Loucy (cell line): ENCODE measurements around the gene ABHD14A.

Source experiments
- H2AFZ ChIP-seq: fragments of 200-600 bp; sonication (generic); 2 replicates; pipeline ENCODE4 v1.6.0; 2016; ENCODE audit warnings: antibody characterized with exemption, mild to moderate bottlenecking, low read length, moderate library complexity
- H3F3A ChIP-seq: fragments of 200-600 bp; 2 replicates; pipeline ENCODE4 v1.6.0; 2016; ENCODE audit warnings: antibody characterized with exemption, low read depth, mild to moderate bottlenecking
- H3K27me3 ChIP-seq: fragments of 200-600 bp; sonication (generic); 2 replicates; pipeline ENCODE4 v1.6.1; 2014; ENCODE audit warnings: low read length, mild to moderate bottlenecking; ENCODE audit not compliant: insufficient read depth, poor library complexity, severe bottlenecking
- H3K36me3 ChIP-seq: fragments of 200-600 bp; sonication (generic); 2 replicates; pipeline ENCODE4 v1.6.1; 2016; ENCODE audit warnings: low read length; ENCODE audit not compliant: insufficient read depth
- H3K4me1 ChIP-seq: fragments of 200-600 bp; sonication (generic); 2 replicates; pipeline ENCODE4 v1.5.1; 2014; ENCODE audit warnings: low read length, mild to moderate bottlenecking; ENCODE audit not compliant: insufficient read depth, poor library complexity, severe bottlenecking
- H3K4me2 ChIP-seq: fragments of 200-600 bp; sonication (generic); 2 replicates; pipeline ENCODE4 v1.6.0; 2014; ENCODE audit warnings: antibody characterized with exemption, low read length, low read depth, mild to moderate bottlenecking; ENCODE audit not compliant: poor library complexity, severe bottlenecking
- H3K4me3 ChIP-seq: fragments of 200-600 bp; sonication (generic); 2 replicates; pipeline ENCODE4 v1.5.1; 2014; ENCODE audit warnings: low read length, mild to moderate bottlenecking, mixed read lengths; ENCODE audit not compliant: poor library complexity, severe bottlenecking
- H3K79me2 ChIP-seq: fragments of 200-600 bp; sonication (generic); 2 replicates; pipeline ENCODE4 v1.6.1; 2014; ENCODE audit warnings: low read length; ENCODE audit not compliant: insufficient read depth
- H3K9ac ChIP-seq: fragments of 200-600 bp; sonication (generic); 2 replicates; pipeline ENCODE4 v1.6.0; 2014; ENCODE audit warnings: mild to moderate bottlenecking, low read depth, low read length, moderate library complexity; ENCODE audit not compliant: poor library complexity, severe bottlenecking
- H3K9me2 ChIP-seq: fragments of 200-600 bp; sonication (generic); replicated peaks from 2 replicates; pipeline ENCODE4 v1.6.1; 2016; ENCODE audit warnings: low read depth, low read length, mixed read lengths
- H3K9me3 ChIP-seq: fragments of 200-600 bp; sonication (generic); 2 replicates; pipeline ENCODE4 v1.6.1; 2014; ENCODE audit warnings: mild to moderate bottlenecking, antibody characterized with exemption, low read length, low read depth; ENCODE audit not compliant: insufficient read depth
- H4K20me1 ChIP-seq: fragments of 200-600 bp; sonication (generic); 2 replicates; pipeline ENCODE4 v1.6.0; 2014; ENCODE audit warnings: antibody characterized with exemption, low read length, mild to moderate bottlenecking; ENCODE audit not compliant: insufficient read depth, poor library complexity, severe bottlenecking
- CTCF ChIP-seq: fragments of 200-600 bp; sonication (generic); conservative IDR thresholded peaks from 2 replicates; pipeline ENCODE4 v1.5.1; 2014; ENCODE audit warnings: mild to moderate bottlenecking, antibody characterized with exemption, low read length
- EZH2phosphoT487 ChIP-seq: fragments of 200-600 bp; IDR thresholded peaks from 2 replicates; pipeline ENCODE4 v1.6.1; 2018; ENCODE audit warnings: antibody characterized with exemption, mild to moderate bottlenecking, moderate library complexity, borderline replicate concordance

Gene ABHD14A

GRCh38 chr3:51929420-51930003, 45.4 kb upstream of the ABHD14A start:
- TF ChIP-seq CTCF: no peak
- TF ChIP-seq EZH2phosphoT487: no peak
- Histone ChIP-seq H3K4me2 (no peak overlapping the region), H2AFZ (no peak overlapping the region), H3K9me3 (no peaks in the 10 kb centered on the region), H3K27me3 (no peaks in the 10 kb centered on the region), H3K4me3 (no peak overlapping the region), H3K4me1 (no peaks in the 10 kb centered on the region), H3K9me2 (no peaks in the 10 kb centered on the region), H4K20me1 (no peaks in the 10 kb centered on the region), H3K9ac (no peak overlapping the region), H3K79me2 (no peaks in the 10 kb centered on the region), H3F3A (no peaks in the 10 kb centered on the region), H3K36me3 (peaks cover 6% of the 10 kb centered on the region; the same call in 1 of the 2 replicates)

GRCh38 chr3:51930439-51930838, 44.4 kb upstream of the ABHD14A start:
- Histone ChIP-seq H3K9me2 (no peaks in the 10 kb centered on the region), H3K4me2 (no peak overlapping the region), H3K36me3 (peaks cover 15% of the 10 kb centered on the region; the same call in 1 of the 2 replicates), H4K20me1 (no peaks in the 10 kb centered on the region), H3F3A (no peaks in the 10 kb centered on the region), H2AFZ (no peak overlapping the region), H3K79me2 (no peaks in the 10 kb centered on the region), H3K9ac (no peak overlapping the region), H3K9me3 (no peaks in the 10 kb centered on the region), H3K4me1 (no peaks in the 10 kb centered on the region), H3K4me3 (no peak overlapping the region), H3K27me3 (no peaks in the 10 kb centered on the region)
- TF ChIP-seq EZH2phosphoT487 (no peak), CTCF (no peak)

- Histone ChIP-seq H3K4me1 (no peaks in the 10 kb centered on the region), H4K20me1 (no peaks in the 10 kb centered on the region), H3K4me2 (no peak overlapping the region), H3K9me3 (no peaks in the 10 kb centered on the region), H3K27me3 (no peaks in the 10 kb centered on the region), H3K79me2 (no peaks in the 10 kb centered on the region), H3K9ac (no peak overlapping the region), H3K4me3 (no peak overlapping the region), H3F3A (no peaks in the 10 kb centered on the region), H3K9me2 (no peaks in the 10 kb centered on the region), H3K36me3 (peaks cover 25% of the 10 kb centered on the region; the same call in 1 of the 2 replicates), H2AFZ (no peak overlapping the region)
- TF ChIP-seq CTCF: no peak
- no peak for TF ChIP-seq EZH2phosphoT487
Observed at GRCh38 chr3:51931756-51932155, 43.1 kb upstream of the ABHD14A start.
